K562 (cell line): ENCODE data around the gene RBM28. TPM values are rescaled to one million over a fixed set of nuclear protein-coding genes. Genes with fewer than 3 reads are reported as not detected.
A peak's percentile ranks its signal among the peaks of the same experiment; 100 is the strongest.

ENCODE experiments used
- ATAC-seq: fragments of 200-7000 bp; cut with Tn5 transposase; 3 replicates; pipeline ENCODE4 v1.9.1; 2020; ENCODE audit warnings: moderate library complexity
- BruUV-seq: library from RNA; stranded (reverse); fragments of 400-500 nt; replicated peaks from 2 replicates; lab custom pipeline; 2021; lab: Mats Ljungman, UMichigan
- CTCF ChIA-PET: fragments of 300-600 bp; formaldehyde crosslinking; extraction: SDS; loops from one replicate; lab custom pipeline; 2021; ENCODE audit warnings: low intra/inter-chr PET ratio; lab: Yijun Ruan, JAX
- POLR2A ChIA-PET: fragments of 300-600, 350-650 bp; sonication (Branson Sonifier 250); formaldehyde crosslinking; extraction: SDS; loops from one replicate; lab custom pipeline; 2021; ENCODE audit warnings: antibody characterized with exemption, inconsistent platforms; lab: Yijun Ruan, JAX
- DNase-seq, 4 experiments: peaks; one replicate each; pipeline versions ENCODE4 v3.0.0 to v3.0.0-alpha.2; 2011 to 2018; ENCODE audit warnings: low spot score in 3 of 4, mixed read lengths in 3 of 4; ENCODE audit errors: extremely low read depth in 1 of 4
- FAIRE-seq: peaks from 2 replicates; lab custom pipeline; 2011; peaks lifted over from hg19 to GRCh38; lab: Jason Lieb, UNC
- H2AFZ ChIP-seq: 2 replicates; pipeline ENCODE4 v1.6.0; 2011; ENCODE audit warnings: low read depth, low read length, control low read depth, inconsistent platforms
- H3K27ac ChIP-seq: fragments of 200-600 bp; 3 replicates; pipeline ENCODE4 v1.8.0; 2011; ENCODE audit warnings: low read depth, mild to moderate bottlenecking, control low read depth, inconsistent platforms, low read length, moderate library complexity, mixed read lengths; ENCODE audit errors: extremely low read depth
- H3K27me3 ChIP-seq, 2 experiments: fragments of 300-600 bp in 1 of 2; 2 replicates in 1 of 2; 3 replicates in 1 of 2; pipeline versions ENCODE4 v1.6.0 to v1.8.0; 2011; ENCODE audit warnings: inconsistent platforms in 2 of 2, low read length in 2 of 2, mild to moderate bottlenecking in 1 of 2, mixed read lengths in 1 of 2, moderate library complexity in 1 of 2; ENCODE audit not compliant: control insufficient read depth in 2 of 2, insufficient read depth in 2 of 2
- H3K36me3 ChIP-seq: fragments of 300-600 bp; 3 replicates; pipeline ENCODE4 v1.8.0; 2011; ENCODE audit warnings: mild to moderate bottlenecking, low read length, inconsistent platforms; ENCODE audit not compliant: control insufficient read depth, insufficient read depth
- H3K4me1 ChIP-seq, 2 experiments: fragments of 200-600 bp in 1 of 2; replicated peaks in 1 of 2; 2 replicates in 1 of 2; 3 replicates in 1 of 2; pipeline versions ENCODE4 v1.5.1 to v1.8.0; 2011; ENCODE audit warnings: inconsistent platforms in 2 of 2, low read length in 2 of 2, mild to moderate bottlenecking in 1 of 2, mixed read lengths in 1 of 2, moderate library complexity in 1 of 2; ENCODE audit not compliant: control insufficient read depth in 2 of 2, insufficient read depth in 2 of 2
- H3K4me2 ChIP-seq: 2 replicates; pipeline ENCODE4 v1.6.1; 2011; ENCODE audit warnings: low read length, control low read depth, inconsistent platforms, mixed read lengths; ENCODE audit not compliant: insufficient read depth
- H3K4me3 ChIP-seq: fragments of 200-600 bp; sonication (generic), shearing (Covaris generic); 2 replicates; pipeline ENCODE4 v1.5.1; 2016; ENCODE audit warnings: control low read depth, inconsistent platforms
- H3K79me2 ChIP-seq: fragments of 200-600 bp; 3 replicates; pipeline ENCODE4 v1.8.0; 2011; ENCODE audit warnings: low read length, inconsistent platforms; ENCODE audit not compliant: control insufficient read depth, insufficient read depth
- H3K9ac ChIP-seq, 2 experiments: 2 replicates each; pipeline versions ENCODE4 v1.6.0 to v1.6.1; 2011; ENCODE audit warnings: low read depth in 2 of 2, low read length in 2 of 2, control low read depth in 1 of 2, inconsistent platforms in 1 of 2, mild to moderate bottlenecking in 1 of 2, mixed read lengths in 1 of 2; ENCODE audit not compliant: insufficient read depth in 1 of 2
- H3K9me1 ChIP-seq: one replicate; pipeline ENCODE4 v1.6.0; 2011; ENCODE audit warnings: inconsistent platforms, mild to moderate bottlenecking, low read length, moderate library complexity; ENCODE audit not compliant: control insufficient read depth, insufficient read depth
- H3K9me3 ChIP-seq: replicated peaks from 2 replicates; pipeline ENCODE4 v1.5.1; 2011; ENCODE audit warnings: low read depth, low read length, inconsistent platforms; ENCODE audit not compliant: control insufficient read depth, insufficient read depth
- H4K20me1 ChIP-seq: replicated peaks from 2 replicates; pipeline ENCODE4 v1.6.1; 2011; ENCODE audit warnings: low read length, inconsistent platforms, mixed read lengths; ENCODE audit not compliant: control insufficient read depth, insufficient read depth
- CHAMP1 ChIP-seq: fragments of 450-650 bp; IDR thresholded peaks from 2 replicates; pipeline ENCODE4 v1.6.1; 2016; ENCODE audit warnings: mild to moderate bottlenecking
- E2F8 ChIP-seq: fragments of 450-650 bp; IDR thresholded peaks from 2 replicates; pipeline ENCODE4 v1.7.1; 2018; ENCODE audit warnings: mild to moderate bottlenecking, low read depth; ENCODE audit not compliant: partially characterized antibody
- EP300 ChIP-seq: IDR thresholded peaks from 2 replicates; pipeline ENCODE4 v1.6.1; 2012; ENCODE audit warnings: low read length, improper control_type of control experiment
- IRF1 ChIP-seq: sonication (generic); formaldehyde crosslinking; IDR thresholded peaks from 2 replicates; pipeline ENCODE4 v1.8.0; 2022; ENCODE audit warnings: missing genetic modification reagents, mild to moderate bottlenecking, borderline replicate concordance
- KLF16 ChIP-seq: IDR thresholded peaks from 2 replicates; pipeline ENCODE4 v1.6.1; 2016; ENCODE audit warnings: antibody characterized with exemption
- MAFG ChIP-seq: fragments of 450-650 bp; conservative IDR thresholded peaks from 2 replicates; pipeline ENCODE4 v1.6.1; 2016; ENCODE audit warnings: missing genetic modification characterization, missing compliant biosample characterization
- MCM2 ChIP-seq: fragments of 450-650 bp; IDR thresholded peaks from 2 replicates; pipeline ENCODE4 v1.6.1; 2017; ENCODE audit warnings: low read depth, mild to moderate bottlenecking
- ZNF140 ChIP-seq: fragments of 250-450 bp; sonication (Bioruptor Pico); IDR thresholded peaks from 2 replicates; pipeline ENCODE4 v1.8.0; 2021; ENCODE audit warnings: moderate library complexity, mild to moderate bottlenecking, inconsistent platforms
- ZNF316 ChIP-seq: fragments of 450-650 bp; IDR thresholded peaks from 2 replicates; pipeline ENCODE4 v1.6.1; 2016
- ZNF347 ChIP-seq: fragments of 450-650 bp; formaldehyde crosslinking; IDR thresholded peaks from 2 replicates; pipeline ENCODE4 v1.4.0; 2020; ENCODE audit warnings: low read depth, mild to moderate bottlenecking, moderate library complexity
- ZNF408 ChIP-seq: fragments of 250-450 bp; sonication (Bioruptor Pico); IDR thresholded peaks from 2 replicates; pipeline ENCODE4 v1.4.0; 2020; ENCODE audit warnings: low read depth, mild to moderate bottlenecking, moderate library complexity
- WGBS: fragments of 100-300 bp; shearing (Covaris generic); methylation state at CpG from one replicate; pipeline ENCODE4 v1.1.6; 2016; ENCODE audit warnings: low coverage, mixed read lengths; ENCODE audit not compliant: insufficient coverage; ENCODE audit errors: missing lambda C conversion rate; 5-methylcytosine and 5-hydroxymethylcytosine counted together
- in situ Hi-C: fragments of 300-500 bp; cut with MboI; formaldehyde crosslinking; loops from 4 replicates; pipeline ENCODE4 v1.15.0; 2018; ENCODE audit warnings: inconsistent platforms, mixed read lengths
- intact Hi-C: fragments of 100-400 bp; cut with micrococcal nuclease; formaldehyde crosslinking; loops from 2 replicates; pipeline ENCODE4 v1.14.2; 2022
- polyA plus RNA-seq, 8 experiments: library from polyadenylated mRNA; depleted of rRNA in 4 of 8; stranded (reverse) in 5 of 8; unstranded in 3 of 8; fragments of >200 nt; fragmentation: Nextera tagmentation in 2 of 8; fragmentation: Illumina TruSeq in 1 of 8; extraction: Ambion mirVana in 2 of 8; extraction: Trizol in 1 of 8; gene quantifications; 2 replicates each; pipeline versions ENCODE4 v1.2.1 to v1.2.3, GENCODE V29; 2011 to 2014; ENCODE audit warnings: inconsistent platforms in 1 of 8, missing spikeins in 1 of 8
- total RNA-seq, 7 experiments: library from RNA; depleted of rRNA in 6 of 7; stranded (reverse); fragments of >200 nt in 6 of 7; fragmentation: Illumina TruSeq in 2 of 7; extraction: Trizol in 2 of 7; gene quantifications; 2 replicates each; pipeline versions ENCODE4 v1.2.1 to v1.2.3, GENCODE V29; 2011 to 2021; ENCODE audit warnings: low replicate concordance in 1 of 7
- TF ChIP-seq, protein P1 (sequence below): fragments of 450-650 bp; formaldehyde crosslinking; IDR thresholded peaks from 2 replicates; pipeline ENCODE4 v1.4.0; 2022; ENCODE audit warnings: mild to moderate bottlenecking, moderate library complexity

Gene RBM28
- total and polyA plus RNA-seq, 9 of the 15 experiments (the other 6 are each of a cell fraction or from before 2014, with no cell fraction given) = 65.8 to 213 (median 138) TPM

DNA sequence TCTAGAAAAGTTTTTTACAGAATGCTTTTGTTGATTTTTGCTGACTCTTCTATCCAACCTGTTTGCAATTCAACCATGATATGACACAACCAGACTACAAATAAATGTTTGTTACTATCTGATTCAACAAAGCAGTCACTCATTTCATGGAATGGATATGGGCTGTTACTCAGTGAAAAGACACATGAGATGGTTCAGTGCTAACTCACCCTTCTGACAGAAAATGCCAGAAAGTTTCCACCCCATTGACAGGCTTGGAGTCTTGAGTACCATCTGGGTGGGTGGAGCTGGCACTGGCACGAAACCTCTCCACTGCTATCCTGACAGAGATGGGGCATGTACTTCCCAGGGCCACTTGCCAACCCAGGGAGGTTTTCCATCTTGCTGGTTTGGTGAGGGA is 39.5 kb downstream of the RBM28 start:
- CTCF ChIA-PET = no interaction called here
- intact Hi-C loops = no loop called here

DNA sequence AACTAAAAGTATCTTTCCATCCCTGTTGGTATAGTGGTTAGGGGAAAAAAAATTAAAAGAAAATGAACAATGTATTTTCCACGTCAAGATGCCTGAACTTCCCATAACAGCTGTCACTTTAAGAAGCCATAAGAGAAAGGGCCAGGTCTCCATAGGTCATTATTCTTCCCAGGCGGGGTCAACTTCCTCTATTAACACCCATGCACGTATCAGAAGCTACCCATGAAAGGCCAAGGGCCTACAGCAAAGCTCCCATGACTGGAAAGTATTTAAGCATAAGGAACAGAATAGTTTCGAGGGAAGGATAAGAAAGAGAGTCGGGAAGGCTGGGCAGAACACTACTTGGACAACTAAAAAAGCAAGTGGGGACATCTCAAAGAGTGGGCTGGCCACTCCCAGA is 40.1 kb downstream of the RBM28 start:
- CTCF ChIA-PET = no interaction called here
- H3K79me2 ChIP-seq = no peaks in the 10 kb centered on the region
- H3K9me3 ChIP-seq = no peaks in the 10 kb centered on the region
- no peaks in the 10 kb centered on the region for H3K27me3 ChIP-seq
- H3K4me1 ChIP-seq = peaks cover 2 to 4% of the 10 kb centered on the region in 2 experiments; a peak in 2 of 5 replicates
- no TSS peak for BruUV-seq
- no peak overlapping the region for H3K9ac ChIP-seq
- POLR2A ChIA-PET = interaction anchor here (0.6 to 0.8 kb wide), 2 partner anchors 77 to 1010 kb away, joined by 3 read pairs; no protein-coding TSS in a partner anchor
- no peak overlapping the region for H3K27ac ChIP-seq
- H2AFZ ChIP-seq = no peak overlapping the region
- intact Hi-C loops (no loop called here), in situ Hi-C loops (no loop called here)
- peak in 1 of 4 experiments; percentile 32 for DNase-seq
- H3K4me2 ChIP-seq = no peak overlapping the region
- ATAC-seq = no peak
- H3K9me1 ChIP-seq = no peaks in the 10 kb centered on the region
- FAIRE-seq = no peak
- no peaks in the 10 kb centered on the region for H4K20me1 ChIP-seq
- H3K4me3 ChIP-seq = no peak overlapping the region
- WGBS = 74% methylated on average over 5 of the region's 5 CpGs
- peaks cover 61% of the 10 kb centered on the region for H3K36me3 ChIP-seq
- TF ChIP-seq IRF1 (CRISPR knock-in tag) (no peak), MCM2 (no peak), E2F8 (no peak), ZNF140 (no peak), CHAMP1 (no peak)
- TF ChIP-seq, protein P1, sequence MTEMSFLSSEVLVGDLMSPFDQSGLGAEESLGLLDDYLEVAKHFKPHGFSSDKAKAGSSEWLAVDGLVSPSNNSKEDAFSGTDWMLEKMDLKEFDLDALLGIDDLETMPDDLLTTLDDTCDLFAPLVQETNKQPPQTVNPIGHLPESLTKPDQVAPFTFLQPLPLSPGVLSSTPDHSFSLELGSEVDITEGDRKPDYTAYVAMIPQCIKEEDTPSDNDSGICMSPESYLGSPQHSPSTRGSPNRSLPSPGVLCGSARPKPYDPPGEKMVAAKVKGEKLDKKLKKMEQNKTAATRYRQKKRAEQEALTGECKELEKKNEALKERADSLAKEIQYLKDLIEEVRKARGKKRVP (CRISPR knock-in tag) = no peak

More for the DNA sequence above, 39.5 kb downstream of the RBM28 start:
- FAIRE-seq (no peak), ATAC-seq (no peak), DNase-seq (no peak)
- in situ Hi-C loops = no loop called here
- Histone ChIP-seq H3K27me3 (no peaks in the 10 kb centered on the region), H3K79me2 (no peaks in the 10 kb centered on the region), H3K9me3 (no peaks in the 10 kb centered on the region), H3K4me3 (no peak overlapping the region), H3K36me3 (peaks cover 66% of the 10 kb centered on the region), H2AFZ (no peak overlapping the region), H3K4me1 (peaks cover under 1 to 1% of the 10 kb centered on the region in 2 experiments; a peak in 1 of 5 replicates), H3K4me2 (no peak overlapping the region), H3K9ac (no peak overlapping the region), H3K9me1 (no peaks in the 10 kb centered on the region), H3K27ac (no peak overlapping the region), H4K20me1 (no peaks in the 10 kb centered on the region)
- BruUV-seq = no TSS peak
- 100% methylated on average over 1 of the region's 1 CpG for WGBS
- POLR2A ChIA-PET = interaction anchor here (0.6 to 1.0 kb wide), 2 partner anchors 40 to 77 kb away, joined by 3 read pairs; partner anchors contain the start of gene RBM28
- TF ChIP-seq ZNF347 (no peak), EP300 (no peak), KLF16 (no peak), ZNF316 (peak; percentile 77), ZNF408 (CRISPR knock-in tag) (no peak), MAFG (tag) (0 out of 2 replicates have a peak, but pooled peaks have one; percentile 18)
